HG03439 (cell line): Measurements from ENCODE around the gene TAS2R41.
"Not testable (repeated sequence)": the region's sequence is repeated elsewhere in the genome, so short reads cannot be mapped to it uniquely, and the experiment has no call there.

Experiments used
- ATAC-seq: cut with Tn5 transposase; IDR thresholded peaks from one replicate; pipeline ENCODE4 v1.9.1; 2021; ENCODE audit warnings: mild to moderate bottlenecking, moderate library complexity; ENCODE audit not compliant: unreplicated experiment

Gene TAS2R41

GRCh38 chr7:143456992-143457793, 20.5 kb upstream of the TAS2R41 start:
- ATAC-seq = no peak

DNA sequence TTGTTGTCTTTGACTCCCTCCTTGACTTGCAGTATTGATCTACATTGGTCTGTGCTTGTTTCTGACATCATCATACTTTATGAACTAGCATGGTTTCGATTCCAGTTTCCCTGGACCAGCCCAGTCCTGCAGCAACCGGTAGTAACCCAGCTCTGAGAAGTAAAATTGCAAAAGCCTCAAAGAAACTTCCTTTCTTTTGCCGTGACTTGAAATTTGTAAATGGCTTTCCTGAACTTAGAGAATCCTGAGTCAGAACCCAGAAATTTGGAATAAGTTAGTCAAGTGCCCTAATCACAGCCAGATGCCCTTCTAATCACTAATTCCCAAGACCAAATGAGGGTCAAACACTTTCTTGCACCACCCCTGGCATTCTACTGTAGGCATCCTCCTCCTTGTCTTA, 19.4 kb upstream of the TAS2R41 start:
- ATAC-seq = no peak

GRCh38 chr7:143458681-143459080, 19.0 kb upstream of the TAS2R41 start:
- no peak for ATAC-seq

DNA sequence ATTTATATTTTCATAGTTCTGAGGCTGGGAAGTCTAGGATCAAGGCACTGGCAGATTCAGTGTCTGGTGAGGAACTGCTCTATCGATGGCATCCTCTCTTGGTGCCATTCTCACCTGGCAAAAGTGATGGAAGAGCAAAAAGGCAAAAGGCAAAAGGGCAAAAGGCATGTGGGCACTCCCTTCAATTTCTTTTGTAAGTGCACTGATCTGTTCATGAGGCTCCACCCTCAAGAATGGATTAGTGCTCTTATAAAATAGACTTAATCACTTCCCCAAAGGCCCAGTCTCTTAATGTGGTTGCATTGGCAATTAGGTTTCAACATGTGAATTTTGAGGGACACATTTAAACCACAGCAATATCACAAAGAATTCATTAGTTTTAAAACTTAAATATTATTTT, 18.3 kb upstream of the TAS2R41 start:
- ATAC-seq = no peak

- ATAC-seq = no peak
These were observed 17.2 kb upstream of the TAS2R41 start for GRCh38 chr7:143460271-143460979.

- ATAC-seq = no peak
These were observed 15.6 kb upstream of the TAS2R41 start for GRCh38 chr7:143462045-143462444.

DNA sequence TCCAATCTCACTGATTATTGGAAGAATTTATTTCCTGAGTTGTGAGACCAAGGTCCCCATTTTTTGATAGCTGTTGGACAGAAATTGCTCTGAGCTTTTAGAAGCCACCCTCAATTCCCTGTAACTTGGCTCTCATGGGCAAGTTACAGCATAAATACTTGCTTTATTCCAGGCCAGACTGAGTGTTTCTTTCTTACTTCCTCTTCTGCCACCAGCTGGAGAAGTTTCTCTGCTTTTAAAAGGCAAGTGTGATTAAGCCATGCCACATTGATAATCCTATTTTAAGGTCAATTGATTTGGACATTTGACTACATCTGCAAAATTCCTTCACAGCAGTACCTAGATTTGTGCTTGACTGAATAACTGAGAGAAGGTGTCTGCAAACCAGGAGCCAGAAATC, 14.1 kb upstream of the TAS2R41 start:
- ATAC-seq = no peak

DNA sequence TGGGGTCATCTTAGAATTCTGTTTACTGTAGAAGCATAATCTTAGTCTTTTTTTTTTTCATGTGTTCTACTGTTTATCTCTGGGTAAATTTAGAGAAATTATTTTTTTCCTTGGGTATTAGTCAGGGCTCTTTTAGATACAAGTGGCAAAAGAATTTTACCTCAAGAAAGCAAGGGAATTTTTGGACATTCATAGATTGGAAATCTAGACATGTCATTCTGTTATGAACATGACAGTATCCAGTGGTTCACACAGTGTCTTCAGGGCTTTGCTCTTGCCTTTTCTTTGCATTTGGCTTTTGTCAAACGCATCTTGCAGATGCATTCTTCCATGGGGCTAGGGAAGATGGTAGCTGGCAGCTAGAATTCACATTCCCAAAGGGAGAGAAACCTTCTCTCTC, 13.7 kb upstream of the TAS2R41 start:
- no peak for ATAC-seq

GRCh38 chr7:143467724-143468123, 9.9 kb upstream of the TAS2R41 start:
- ATAC-seq = no peak

- ATAC-seq = not testable (repeated sequence)
These were observed 5.5 kb upstream of the TAS2R41 start for GRCh38 chr7:143472071-143472689.

DNA sequence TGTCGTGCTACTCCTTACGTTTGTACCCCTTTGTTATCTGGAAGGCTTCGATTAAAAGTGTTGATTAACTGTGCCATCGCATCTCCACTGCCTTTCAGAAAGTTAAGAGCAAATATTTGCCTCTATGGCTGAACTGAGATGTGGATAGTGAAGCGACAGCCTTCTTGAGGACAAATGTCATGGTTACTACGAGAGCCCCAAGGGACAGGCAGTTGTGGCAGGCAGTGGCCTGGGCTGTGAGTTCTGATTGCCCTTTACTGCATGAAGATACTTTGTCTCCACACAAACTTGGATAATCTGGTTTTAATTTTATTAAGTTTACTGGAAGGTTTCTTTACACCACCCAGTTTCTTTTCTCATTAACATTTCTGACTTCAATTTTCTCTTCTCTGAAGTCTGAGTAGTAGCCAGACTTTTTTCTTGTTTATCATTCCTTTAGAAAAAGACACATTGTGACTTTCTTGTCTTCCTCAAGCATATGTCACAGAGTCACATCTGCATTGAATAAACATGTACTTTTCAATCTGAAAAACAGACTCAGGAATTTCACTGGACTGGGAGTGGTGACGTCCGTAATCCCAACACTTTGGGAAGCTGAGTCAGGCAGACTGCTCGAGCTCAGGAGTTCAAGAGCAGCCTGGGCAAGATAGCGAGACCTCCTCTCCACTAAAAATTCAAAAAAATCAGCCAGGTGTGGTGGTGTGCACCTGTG, 1.5 kb downstream of the TAS2R41 start:
- no peak for ATAC-seq

GRCh38 chr7:143480501-143480900, 2.8 kb downstream of the TAS2R41 start:
- no peak for ATAC-seq

DNA sequence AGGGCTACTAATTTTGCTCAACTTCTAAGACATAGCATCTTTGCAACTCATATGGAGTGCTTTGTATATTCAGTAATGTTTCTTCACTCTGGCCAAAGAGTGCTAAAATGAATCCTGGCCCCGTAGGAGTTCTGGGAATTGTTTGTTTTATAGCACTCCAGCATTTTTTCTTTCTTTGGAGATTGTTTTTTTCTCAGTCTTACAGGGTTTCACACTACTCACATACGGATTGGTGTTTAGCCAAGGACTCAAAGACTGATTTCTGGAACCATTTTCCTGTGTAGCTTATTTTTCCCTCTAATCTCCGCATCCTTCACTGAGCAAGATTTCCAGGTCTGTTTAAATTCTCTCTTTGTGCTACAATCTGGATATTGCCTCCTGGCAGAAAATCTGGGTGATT, 6.4 kb downstream of the TAS2R41 start:
- ATAC-seq = no peak

GRCh38 chr7:143485094-143485493, 7.4 kb downstream of the TAS2R41 start:
- no peak for ATAC-seq

DNA sequence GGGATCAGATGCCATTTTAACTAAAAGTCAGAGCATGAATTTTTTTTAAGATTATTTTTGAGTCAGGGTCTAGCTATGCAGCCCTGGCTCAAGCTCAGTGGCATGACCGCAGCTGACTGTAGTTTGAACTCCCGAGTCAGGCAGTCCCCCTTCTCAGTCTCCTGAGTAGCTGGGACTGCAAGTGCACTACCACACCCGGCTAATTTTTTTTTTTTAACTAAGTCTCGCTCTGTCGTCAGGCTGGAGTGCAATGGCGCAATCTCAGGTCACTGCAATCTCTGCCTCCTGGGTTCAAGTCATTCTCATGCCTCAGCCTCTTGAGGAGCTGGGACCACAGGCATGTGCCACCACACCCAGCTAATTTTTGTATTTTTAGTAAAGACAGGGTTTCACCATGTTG, 7.8 kb downstream of the TAS2R41 start:
- no peak for ATAC-seq

DNA sequence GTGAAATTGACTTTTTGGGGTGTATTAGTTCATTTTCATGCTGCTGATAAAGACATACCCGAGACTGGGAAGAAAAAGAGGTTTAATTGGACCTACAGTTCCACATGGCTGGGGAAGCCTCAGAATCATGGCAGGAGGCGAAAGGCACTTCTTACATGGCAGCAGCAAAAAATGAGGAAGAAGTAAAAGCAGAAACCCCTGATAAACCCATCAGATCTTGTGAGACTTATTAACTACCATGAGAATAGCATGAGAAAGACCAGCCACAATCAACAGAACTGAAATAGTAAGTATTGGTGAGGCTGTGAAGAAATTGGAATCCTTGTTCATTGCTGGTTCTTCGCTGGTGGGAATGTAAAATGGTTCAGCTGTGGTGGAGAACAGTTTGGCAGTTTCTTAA, 8.6 kb downstream of the TAS2R41 start:
- not testable (repeated sequence) for ATAC-seq

DNA sequence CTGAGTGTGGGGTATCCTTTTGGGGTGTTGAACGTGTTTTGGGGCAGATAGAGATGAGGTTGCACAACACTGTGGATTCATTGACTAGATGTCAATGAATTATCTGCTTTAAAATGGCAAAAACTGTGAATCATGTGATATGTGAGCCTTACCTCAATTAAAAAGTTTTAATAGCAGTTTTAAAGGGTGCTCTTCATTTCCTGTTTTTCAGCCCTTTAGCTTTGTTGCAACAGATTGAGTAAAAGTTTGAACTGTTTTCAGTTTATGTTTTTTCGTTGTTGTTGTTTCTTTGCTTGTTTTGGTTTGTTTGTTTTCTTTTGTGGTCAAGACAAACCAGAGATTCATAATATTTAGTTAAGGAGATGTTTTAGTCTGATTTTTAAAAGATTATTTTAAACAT, 9.4 kb downstream of the TAS2R41 start:
- no peak for ATAC-seq

GRCh38 chr7:143487566-143487965, 9.9 kb downstream of the TAS2R41 start:
- no peak for ATAC-seq

DNA sequence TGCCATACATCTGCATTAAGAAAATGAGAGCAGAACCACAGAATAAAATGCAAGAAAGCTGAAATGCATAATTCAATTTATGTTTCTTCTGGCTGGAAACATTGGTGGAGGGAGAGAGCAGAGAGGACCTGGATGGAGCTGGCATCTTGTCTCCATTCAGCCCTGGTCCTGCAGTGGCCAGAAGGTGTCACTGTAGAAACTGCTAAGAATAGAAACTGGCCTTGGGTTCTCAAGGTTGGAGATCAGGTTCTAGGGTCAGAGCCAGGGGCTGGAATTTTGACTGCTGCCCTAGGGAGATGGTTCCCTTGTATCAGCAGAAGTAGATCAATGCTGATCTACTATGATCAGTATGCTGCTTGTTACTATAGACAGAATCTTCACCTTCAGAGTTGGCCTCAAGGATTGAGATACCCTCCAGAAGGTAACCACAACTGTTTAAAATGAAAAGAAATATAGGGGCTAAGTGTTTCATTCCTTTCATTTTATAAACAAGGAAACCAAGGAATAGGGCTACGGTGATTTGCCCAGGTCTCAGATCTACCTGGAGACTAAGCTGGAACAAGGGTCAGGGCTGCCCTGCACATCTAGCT, 13.1 kb downstream of the TAS2R41 start:
- peak; percentile 43 for ATAC-seq

DNA sequence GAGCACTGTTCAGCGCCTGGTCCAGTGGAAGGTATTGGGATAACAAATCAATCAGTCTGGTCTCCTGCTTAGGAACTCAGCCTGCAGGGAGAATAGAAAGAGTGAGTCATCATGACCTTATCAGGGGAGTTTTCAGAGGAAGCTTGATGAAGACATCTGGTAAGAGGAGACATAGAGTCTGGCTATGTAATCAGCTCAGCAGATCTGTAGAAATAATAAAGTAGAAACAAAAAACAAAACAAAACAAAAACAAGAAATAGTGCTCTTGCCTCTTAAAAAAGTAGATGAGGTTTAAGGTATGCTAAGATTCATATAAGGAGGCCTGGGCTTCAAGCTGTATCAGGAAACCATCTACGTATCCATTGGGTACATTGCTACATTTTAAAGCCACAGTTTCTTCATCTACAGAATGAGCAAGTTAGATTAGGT, 14.4 kb downstream of the TAS2R41 start:
- ATAC-seq = no peak
